K562 (cell line): ENCODE data around the gene ZNF474. TPM values are rescaled to one million over a fixed set of nuclear protein-coding genes. Genes with fewer than 3 reads are reported as not detected.

ENCODE experiments used
- BRD9 ChIP-seq: fragments of 450-650 bp; IDR thresholded peaks from 2 replicates; pipeline ENCODE4 v1.6.1; 2018; ENCODE audit warnings: low read depth; ENCODE audit not compliant: partially characterized antibody
- CREB3L1 ChIP-seq: fragments of 450-650 bp; IDR thresholded peaks from 2 replicates; pipeline ENCODE4 v1.6.1; 2014; ENCODE audit warnings: low read depth, mild to moderate bottlenecking, moderate library complexity, borderline replicate concordance
- MLLT1 ChIP-seq, 2 experiments: fragments of 450-650 bp; IDR thresholded peaks; 2 replicates each; pipeline ENCODE4 v1.6.1; 2016
- PRDM10 ChIP-seq: fragments of 450-650 bp; IDR thresholded peaks from 2 replicates; pipeline ENCODE4 v1.6.1; 2018; ENCODE audit not compliant: partially characterized antibody
- PRPF4 ChIP-seq: fragments of 200-400 bp; formaldehyde crosslinking; IDR thresholded peaks from one replicate; pipeline ENCODE4 v1.6.1; 2017; ENCODE audit warnings: low read length, low read depth, mild to moderate bottlenecking; ENCODE audit not compliant: insufficient read depth, poor library complexity, severe bottlenecking
- SMAD1 ChIP-seq: fragments of 150-350 bp; IDR thresholded peaks from 2 replicates; pipeline ENCODE4 v1.6.1; 2014; ENCODE audit warnings: low read length, low read depth; ENCODE audit not compliant: partially characterized antibody
- ZC3H8 ChIP-seq: fragments of 450-650 bp; IDR thresholded peaks from 2 replicates; pipeline ENCODE4 v1.6.1; 2017
- ZNF41 ChIP-seq: fragments of 250-450 bp; sonication (Bioruptor Pico); conservative IDR thresholded peaks from 2 replicates; pipeline ENCODE4 v1.4.0; 2020; ENCODE audit warnings: mild to moderate bottlenecking
- ZNF766 ChIP-seq: fragments of 200-800 bp; sonication (Bioruptor generic); conservative IDR thresholded peaks from 2 replicates; pipeline ENCODE4 v1.6.1; 2016; ENCODE audit warnings: missing genetic modification characterization, missing compliant biosample characterization
- ZZZ3 ChIP-seq: fragments of 450-650 bp; IDR thresholded peaks from 2 replicates; pipeline ENCODE4 v1.6.1; 2016; ENCODE audit warnings: antibody characterized with exemption, mild to moderate bottlenecking, moderate library complexity
- polyA plus RNA-seq, 8 experiments: library from polyadenylated mRNA; depleted of rRNA in 4 of 8; stranded (reverse) in 5 of 8; unstranded in 3 of 8; fragments of >200 nt; fragmentation: Nextera tagmentation in 2 of 8; fragmentation: Illumina TruSeq in 1 of 8; extraction: Ambion mirVana in 2 of 8; extraction: Trizol in 1 of 8; gene quantifications; 2 replicates each; pipeline versions ENCODE4 v1.2.1 to v1.2.3, GENCODE V29; 2011 to 2014; ENCODE audit warnings: inconsistent platforms in 1 of 8, missing spikeins in 1 of 8
- total RNA-seq, 7 experiments: library from RNA; depleted of rRNA in 6 of 7; stranded (reverse); fragments of >200 nt in 6 of 7; fragmentation: Illumina TruSeq in 2 of 7; extraction: Trizol in 2 of 7; gene quantifications; 2 replicates each; pipeline versions ENCODE4 v1.2.1 to v1.2.3, GENCODE V29; 2011 to 2021; ENCODE audit warnings: low replicate concordance in 1 of 7
- TF ChIP-seq, protein P1 (sequence below): sonication (generic); formaldehyde crosslinking; IDR thresholded peaks from 2 replicates; pipeline ENCODE4 v1.8.0; 2023; ENCODE audit warnings: mild to moderate bottlenecking, missing genetic modification reagents
- TF ChIP-seq, protein P2 (sequence below), 2 experiments: IDR thresholded peaks in 1 of 2; conservative IDR thresholded peaks in 1 of 2; 2 replicates each; pipeline ENCODE4 v1.6.1; 2016; ENCODE audit warnings: low read depth in 2 of 2, mild to moderate bottlenecking in 1 of 2, missing compliant biosample characterization in 1 of 2, missing genetic modification characterization in 1 of 2, moderate library complexity in 1 of 2

ZNF474 gene
- total and polyA plus RNA-seq, 9 of the 15 experiments (the other 6 are each of a cell fraction or from before 2014, with no cell fraction given): 0.16 to 0.62 (median 0.39) TPM

DNA sequence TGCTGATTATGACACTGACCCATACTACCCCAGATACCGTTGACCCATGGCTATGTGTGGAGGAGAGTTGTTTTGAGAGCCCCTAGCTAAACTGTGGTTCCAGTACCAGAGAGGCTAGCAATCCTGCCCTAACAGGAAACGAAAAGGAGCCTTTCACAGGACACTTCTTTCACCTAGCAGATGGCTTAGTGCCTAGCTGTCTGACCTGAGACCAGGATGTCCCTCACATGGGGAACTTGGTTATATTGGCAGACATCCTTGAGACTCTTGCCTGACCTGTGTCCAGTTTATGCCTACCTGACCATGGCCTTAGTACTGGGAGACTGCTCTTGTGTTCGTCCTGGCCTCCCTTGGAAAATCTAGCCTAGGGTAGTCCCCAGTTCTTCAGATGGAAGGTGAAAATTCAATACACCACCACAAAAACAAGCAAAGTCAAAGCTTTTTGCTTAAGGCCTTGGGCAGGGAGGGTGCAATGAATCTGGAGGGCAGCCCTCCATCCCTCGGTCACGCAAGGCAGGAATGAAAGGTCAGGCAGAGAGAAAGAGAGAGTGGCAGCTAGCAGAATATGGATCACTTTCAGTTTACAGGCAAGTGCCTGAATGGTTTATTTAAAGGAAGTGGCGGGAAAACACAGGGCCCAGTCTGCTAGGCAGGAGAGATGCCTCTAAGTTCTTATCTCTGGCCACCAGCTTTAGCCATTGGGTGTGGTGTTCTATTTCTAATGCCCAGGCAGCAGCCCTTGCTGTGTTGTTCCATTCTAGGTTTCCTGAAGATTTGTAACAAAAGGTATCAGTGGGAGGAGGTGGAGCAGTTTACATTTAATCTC is 16.4 kb upstream of the ZNF474 start (continued):
- TF ChIP-seq BRD9 (peak; percentile 69), PRDM10 (peak; percentile 37), ZNF766 (CRISPR knock-in tag) (peak; percentile 79; the same call in 1 of the 2 replicates), PRPF4 (no peak), ZC3H8 (no peak), SMAD1 (peak; percentile 82), CREB3L1 (peak; percentile 38; the same call in 1 of the 2 replicates), MLLT1 (IDR thresholded peaks at IDR 0.05) (no peak), ZZZ3 (no peak), ZNF41 (no peak)
- TF ChIP-seq, protein P1, sequence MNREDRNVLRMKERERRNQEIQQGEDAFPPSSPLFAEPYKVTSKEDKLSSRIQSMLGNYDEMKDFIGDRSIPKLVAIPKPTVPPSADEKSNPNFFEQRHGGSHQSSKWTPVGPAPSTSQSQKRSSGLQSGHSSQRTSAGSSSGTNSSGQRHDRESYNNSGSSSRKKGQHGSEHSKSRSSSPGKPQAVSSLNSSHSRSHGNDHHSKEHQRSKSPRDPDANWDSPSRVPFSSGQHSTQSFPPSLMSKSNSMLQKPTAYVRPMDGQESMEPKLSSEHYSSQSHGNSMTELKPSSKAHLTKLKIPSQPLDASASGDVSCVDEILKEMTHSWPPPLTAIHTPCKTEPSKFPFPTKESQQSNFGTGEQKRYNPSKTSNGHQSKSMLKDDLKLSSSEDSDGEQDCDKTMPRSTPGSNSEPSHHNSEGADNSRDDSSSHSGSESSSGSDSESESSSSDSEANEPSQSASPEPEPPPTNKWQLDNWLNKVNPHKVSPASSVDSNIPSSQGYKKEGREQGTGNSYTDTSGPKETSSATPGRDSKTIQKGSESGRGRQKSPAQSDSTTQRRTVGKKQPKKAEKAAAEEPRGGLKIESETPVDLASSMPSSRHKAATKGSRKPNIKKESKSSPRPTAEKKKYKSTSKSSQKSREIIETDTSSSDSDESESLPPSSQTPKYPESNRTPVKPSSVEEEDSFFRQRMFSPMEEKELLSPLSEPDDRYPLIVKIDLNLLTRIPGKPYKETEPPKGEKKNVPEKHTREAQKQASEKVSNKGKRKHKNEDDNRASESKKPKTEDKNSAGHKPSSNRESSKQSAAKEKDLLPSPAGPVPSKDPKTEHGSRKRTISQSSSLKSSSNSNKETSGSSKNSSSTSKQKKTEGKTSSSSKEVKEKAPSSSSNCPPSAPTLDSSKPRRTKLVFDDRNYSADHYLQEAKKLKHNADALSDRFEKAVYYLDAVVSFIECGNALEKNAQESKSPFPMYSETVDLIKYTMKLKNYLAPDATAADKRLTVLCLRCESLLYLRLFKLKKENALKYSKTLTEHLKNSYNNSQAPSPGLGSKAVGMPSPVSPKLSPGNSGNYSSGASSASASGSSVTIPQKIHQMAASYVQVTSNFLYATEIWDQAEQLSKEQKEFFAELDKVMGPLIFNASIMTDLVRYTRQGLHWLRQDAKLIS (CRISPR knock-in tag): no peak
- TF ChIP-seq, protein P2, sequence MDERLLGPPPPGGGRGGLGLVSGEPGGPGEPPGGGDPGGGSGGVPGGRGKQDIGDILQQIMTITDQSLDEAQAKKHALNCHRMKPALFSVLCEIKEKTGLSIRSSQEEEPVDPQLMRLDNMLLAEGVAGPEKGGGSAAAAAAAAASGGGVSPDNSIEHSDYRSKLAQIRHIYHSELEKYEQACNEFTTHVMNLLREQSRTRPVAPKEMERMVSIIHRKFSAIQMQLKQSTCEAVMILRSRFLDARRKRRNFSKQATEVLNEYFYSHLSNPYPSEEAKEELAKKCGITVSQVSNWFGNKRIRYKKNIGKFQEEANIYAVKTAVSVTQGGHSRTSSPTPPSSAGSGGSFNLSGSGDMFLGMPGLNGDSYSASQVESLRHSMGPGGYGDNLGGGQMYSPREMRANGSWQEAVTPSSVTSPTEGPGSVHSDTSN (CRISPR knock-in tag; IDR thresholded peaks at IDR 0.05; ENCODE audit: low read depth): no peak
- TF ChIP-seq, protein P2 (tag; conservative IDR thresholded peaks at IDR 0.05; ENCODE audit: low read depth): no peak
